GM12878 (cell line): ENCODE data around the gene S100A14. TPM values are rescaled to one million over a fixed set of nuclear protein-coding genes. Genes with fewer than 3 reads are reported as not detected.

Source experiments
- ATAC-seq: fragments of 200-7000 bp; cut with Tn5 transposase; 3 replicates; pipeline ENCODE4 v1.9.1; 2020; ENCODE audit warnings: mild to moderate bottlenecking, moderate library complexity
- BruUV-seq: library from RNA; stranded (reverse); fragments of 400-500 nt; replicated peaks from 2 replicates; lab custom pipeline; 2021; lab: Mats Ljungman, UMichigan
- CTCF ChIA-PET: fragments of 300-600 bp; sonication (Branson Sonifier 250); formaldehyde crosslinking; extraction: SDS; loops from one replicate; lab custom pipeline; 2021; ENCODE audit warnings: inconsistent platforms; lab: Yijun Ruan, JAX
- POLR2A ChIA-PET: fragments of 350-600 bp; formaldehyde crosslinking; extraction: SDS; loops from one replicate; lab custom pipeline; 2021; ENCODE audit warnings: inconsistent platforms; lab: Charles Lee
- RAD21 ChIA-PET: fragments of 300-600 bp; sonication (Branson Sonifier 250); formaldehyde crosslinking; loops from one replicate; lab custom pipeline; 2023; ENCODE audit warnings: antibody characterized with exemption; ENCODE audit not compliant: unreplicated experiment; lab: Charles Lee
- SMC1A ChIA-PET: fragments of 300-600 bp; sonication (Branson Sonifier 250); formaldehyde crosslinking; loops from one replicate; lab custom pipeline; 2023; ENCODE audit not compliant: unreplicated experiment, uncharacterized antibody; lab: Charles Lee
- DNase-seq: peaks from one replicate; pipeline ENCODE4 v3.0.0-alpha.2; 2011; ENCODE audit warnings: low read depth, low spot score
- FAIRE-seq: peaks from 3 replicates; lab custom pipeline; 2011; peaks lifted over from hg19 to GRCh38; lab: Jason Lieb, UNC
- H2AFZ ChIP-seq: 2 replicates; pipeline ENCODE4 v1.6.0; 2011; ENCODE audit warnings: low read depth, low read length, control low read depth; ENCODE audit not compliant: control insufficient read depth
- H3K27ac ChIP-seq: 2 replicates; pipeline ENCODE4 v1.5.1; 2011; ENCODE audit warnings: control low read depth; ENCODE audit not compliant: control insufficient read depth, insufficient read depth
- H3K27me3 ChIP-seq, 2 experiments: replicated peaks in 1 of 2; 2 replicates each; pipeline versions ENCODE4 v1.6.0 to v1.6.1; 2011; ENCODE audit warnings: low read length in 1 of 2; ENCODE audit not compliant: control insufficient read depth in 2 of 2, insufficient read depth in 2 of 2
- H3K36me3 ChIP-seq, 2 experiments: 2 replicates each; pipeline ENCODE4 v1.5.1; 2011; ENCODE audit warnings: low read length in 1 of 2; ENCODE audit not compliant: control insufficient read depth in 2 of 2, insufficient read depth in 2 of 2
- H3K4me1 ChIP-seq: 2 replicates; pipeline ENCODE4 v1.6.1; 2011; ENCODE audit warnings: mild to moderate bottlenecking, low read length, moderate library complexity, mixed read lengths; ENCODE audit not compliant: control insufficient read depth, insufficient read depth
- H3K4me2 ChIP-seq: 2 replicates; pipeline ENCODE4 v1.6.0; 2011; ENCODE audit warnings: control low read depth; ENCODE audit not compliant: control insufficient read depth, insufficient read depth
- H3K4me3 ChIP-seq: fragments of 200-600 bp; sonication (generic); 2 replicates; pipeline ENCODE4 v1.5.1; 2016
- H3K79me2 ChIP-seq: 2 replicates; pipeline ENCODE4 v1.6.0; 2011; ENCODE audit warnings: low read length; ENCODE audit not compliant: control insufficient read depth, insufficient read depth
- H3K9ac ChIP-seq: 2 replicates; pipeline ENCODE4 v1.8.0; 2011; ENCODE audit warnings: low read length, control low read depth, mixed read lengths; ENCODE audit not compliant: control insufficient read depth, insufficient read depth
- H3K9me3 ChIP-seq: replicated peaks from 3 replicates; pipeline ENCODE4 v1.5.1; 2011; ENCODE audit warnings: mild to moderate bottlenecking, low read length; ENCODE audit not compliant: control insufficient read depth, insufficient read depth
- H4K20me1 ChIP-seq: 2 replicates; pipeline ENCODE4 v1.6.0; 2011; ENCODE audit not compliant: control insufficient read depth, insufficient read depth
- ATF2 ChIP-seq: IDR thresholded peaks from 2 replicates; pipeline ENCODE4 v1.6.1; 2012; ENCODE audit warnings: low read length, inconsistent platforms
- IKZF1 ChIP-seq: fragments of 450-650 bp; conservative IDR thresholded peaks from 2 replicates; pipeline ENCODE4 v1.6.1; 2017; ENCODE audit warnings: antibody characterized with exemption, mild to moderate bottlenecking
- LARP7 ChIP-seq: fragments of 450-650 bp; IDR thresholded peaks from 2 replicates; pipeline ENCODE4 v1.6.1; 2017; ENCODE audit warnings: mild to moderate bottlenecking
- MEF2A ChIP-seq: IDR thresholded peaks from 2 replicates; pipeline ENCODE4 v1.6.1; 2011; ENCODE audit warnings: low read depth, mild to moderate bottlenecking, low read length, moderate library complexity; ENCODE audit not compliant: insufficient read depth
- NR2C2 ChIP-seq: IDR thresholded peaks from 2 replicates; pipeline ENCODE4 v1.6.1; 2011; ENCODE audit warnings: borderline replicate concordance, low read depth; ENCODE audit not compliant: control insufficient read depth, insufficient read length
- RAD21 ChIP-seq: IDR thresholded peaks from 2 replicates; pipeline ENCODE4 v1.6.1; 2011; ENCODE audit warnings: mild to moderate bottlenecking, low read depth, low read length, moderate library complexity; ENCODE audit not compliant: insufficient read depth
- SRF ChIP-seq, 2 experiments: IDR thresholded peaks; 2 replicates each; pipeline ENCODE4 v1.6.1; 2011; ENCODE audit warnings: low read depth in 2 of 2, low read length in 2 of 2, mild to moderate bottlenecking in 1 of 2, moderate library complexity in 1 of 2
- SUZ12 ChIP-seq: fragments of 200-600 bp; sonication (generic); IDR thresholded peaks from one replicate; pipeline ENCODE4 v1.6.1; 2018; ENCODE audit warnings: antibody characterized with exemption, mild to moderate bottlenecking; ENCODE audit not compliant: unreplicated experiment
- WGBS: methylation state at CpG from one replicate; pipeline ENCODE4 v1.1.6; 2016; ENCODE audit warnings: low lambda C conversion rate; ENCODE audit not compliant: insufficient replicate concordance, insufficient coverage; ENCODE audit errors: missing lambda C conversion rate; 5-methylcytosine and 5-hydroxymethylcytosine counted together
- in situ Hi-C: fragments of 300-500 bp; cut with MboI; formaldehyde crosslinking; loops from 9 replicates; pipeline ENCODE4 v1.14.3; 2018; ENCODE audit warnings: mixed read lengths
- intact Hi-C: fragments of 100-400 bp; cut with micrococcal nuclease; formaldehyde crosslinking; loops from one replicate; pipeline ENCODE4 v1.14.2; 2022; ENCODE audit not compliant: unreplicated experiment
- polyA plus RNA-seq, 11 experiments: library from polyadenylated mRNA; depleted of rRNA in 4 of 11; unstranded in 6 of 11; stranded (reverse) in 5 of 11; fragments of >200 nt; fragmentation: Nextera tagmentation in 4 of 11; fragmentation: Illumina TruSeq in 1 of 11; extraction: Ambion mirVana in 4 of 11; extraction: Trizol in 1 of 11; gene quantifications; 1 replicate in 1 of 11; 2 replicates in 10 of 11; pipeline versions ENCODE4 v1.2.1 to v1.2.3, GENCODE V29; 2011 to 2016; ENCODE audit warnings: inconsistent platforms in 2 of 11, missing spikeins in 2 of 11, low read depth in 1 of 11
- total RNA-seq, 4 experiments: library from RNA; depleted of rRNA in 3 of 4; stranded (reverse); fragments of >200 nt in 3 of 4; fragmentation: Illumina TruSeq in 1 of 4; extraction: Trizol in 1 of 4; gene quantifications; 2 replicates each; pipeline versions ENCODE4 v1.2.1 to v1.2.3, GENCODE V29; 2013 to 2021
- TF ChIP-seq, protein P1 (sequence below): fragments of 450-650 bp; IDR thresholded peaks from 2 replicates; pipeline ENCODE4 v1.6.1; 2016; ENCODE audit warnings: mild to moderate bottlenecking
- TF ChIP-seq, protein P2 (sequence below): fragments of 450-650 bp; formaldehyde crosslinking; IDR thresholded peaks from 2 replicates; pipeline ENCODE4 v1.5.0; 2022; ENCODE audit warnings: mild to moderate bottlenecking, missing genetic modification characterization
- TF ChIP-seq, protein P3 (sequence below): IDR thresholded peaks from 2 replicates; pipeline ENCODE4 v1.6.1; 2011; ENCODE audit warnings: mild to moderate bottlenecking, low read depth, low read length, moderate library complexity; ENCODE audit not compliant: insufficient replicate concordance

Gene S100A14
- total and polyA plus RNA-seq, 10 of the 15 experiments (the other 5 are each of a cell fraction or from before 2014, with no cell fraction given), result 0.20 to 0.77 (median 0.45) TPM; not detected in 4

DNA sequence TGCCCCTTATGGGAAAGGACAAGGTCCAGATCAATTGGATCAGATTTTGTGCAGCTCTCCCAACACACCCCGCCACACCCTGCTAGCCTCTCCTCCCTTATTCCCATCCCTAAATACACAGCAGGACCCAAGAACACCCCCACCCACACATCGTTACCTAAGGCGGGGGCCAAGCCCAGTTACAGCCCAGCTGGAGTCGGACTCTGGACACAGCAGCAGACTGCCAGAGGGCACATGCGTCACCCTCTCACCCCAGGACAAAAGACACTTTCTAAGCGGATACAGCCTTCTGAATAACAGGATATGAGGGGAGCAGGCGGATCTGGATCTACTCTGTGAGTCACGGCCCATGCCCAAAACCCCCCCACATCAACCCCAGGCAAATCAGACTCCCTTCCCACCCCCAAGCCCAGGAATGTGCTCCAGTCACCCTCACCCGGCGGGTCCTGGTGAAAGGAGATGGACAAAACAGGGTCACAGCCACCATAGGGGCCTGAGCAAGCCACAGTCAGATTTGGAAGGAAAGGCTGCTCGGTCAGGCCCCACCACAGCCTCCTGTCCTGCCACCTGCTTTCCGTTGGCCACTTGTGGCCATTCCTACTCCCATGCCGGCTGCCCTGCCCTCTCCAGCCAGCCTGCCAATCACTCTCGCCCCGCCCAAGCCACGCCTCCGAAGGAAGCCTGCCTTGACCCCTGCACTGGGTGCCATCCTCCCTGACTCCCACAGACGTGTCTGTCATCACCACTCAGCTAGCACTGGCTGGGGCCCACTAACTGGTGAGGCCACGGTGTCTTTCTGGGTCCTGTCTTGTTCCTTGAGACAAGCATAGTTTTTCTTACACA lies 7.2 kb downstream of the S100A14 start:
- CTCF ChIA-PET, result interaction anchor here (2.1 kb wide), 1 partner anchor 41 kb away, joined by 7 read pairs; no protein-coding TSS in a partner anchor
- peak; percentile 66 for ATAC-seq
- intact Hi-C loops, result no loop called here
- Histone ChIP-seq H3K27ac (no peak overlapping the region), H3K4me3 (no peak overlapping the region), H3K9ac (no peak overlapping the region), H3K36me3 (no peaks in the 10 kb centered on the region), H2AFZ (no peak overlapping the region), H4K20me1 (no peaks in the 10 kb centered on the region), H3K9me3 (no peaks in the 10 kb centered on the region), H3K4me1 (no peaks in the 10 kb centered on the region), H3K4me2 (no peak overlapping the region), H3K79me2 (no peaks in the 10 kb centered on the region), H3K27me3 (no peaks in the 10 kb centered on the region)
- SMC1A ChIA-PET, result no interaction called here
- DNase-seq, result no peak
- in situ Hi-C loops, result no loop called here
- POLR2A ChIA-PET, result no interaction called here
- no TSS peak for BruUV-seq
- RAD21 ChIA-PET, result interaction anchor here (0.6 kb wide), 1 partner anchor 153 kb away, joined by 3 read pairs; no protein-coding TSS in a partner anchor
- TF ChIP-seq RAD21 (no peak), SUZ12 (no peak), LARP7 (no peak), IKZF1 (no peak), NR2C2 (no peak), MEF2A (no peak), ATF2 (no peak), SRF (IDR thresholded peaks at IDR 0.05; ENCODE audit: low read depth in 2 of 2, low read length in 2 of 2) (no peak)
- TF ChIP-seq, protein P1, sequence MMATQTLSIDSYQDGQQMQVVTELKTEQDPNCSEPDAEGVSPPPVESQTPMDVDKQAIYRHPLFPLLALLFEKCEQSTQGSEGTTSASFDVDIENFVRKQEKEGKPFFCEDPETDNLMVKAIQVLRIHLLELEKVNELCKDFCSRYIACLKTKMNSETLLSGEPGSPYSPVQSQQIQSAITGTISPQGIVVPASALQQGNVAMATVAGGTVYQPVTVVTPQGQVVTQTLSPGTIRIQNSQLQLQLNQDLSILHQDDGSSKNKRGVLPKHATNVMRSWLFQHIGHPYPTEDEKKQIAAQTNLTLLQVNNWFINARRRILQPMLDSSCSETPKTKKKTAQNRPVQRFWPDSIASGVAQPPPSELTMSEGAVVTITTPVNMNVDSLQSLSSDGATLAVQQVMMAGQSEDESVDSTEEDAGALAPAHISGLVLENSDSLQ, result peak; percentile 77
- TF ChIP-seq, protein P2, sequence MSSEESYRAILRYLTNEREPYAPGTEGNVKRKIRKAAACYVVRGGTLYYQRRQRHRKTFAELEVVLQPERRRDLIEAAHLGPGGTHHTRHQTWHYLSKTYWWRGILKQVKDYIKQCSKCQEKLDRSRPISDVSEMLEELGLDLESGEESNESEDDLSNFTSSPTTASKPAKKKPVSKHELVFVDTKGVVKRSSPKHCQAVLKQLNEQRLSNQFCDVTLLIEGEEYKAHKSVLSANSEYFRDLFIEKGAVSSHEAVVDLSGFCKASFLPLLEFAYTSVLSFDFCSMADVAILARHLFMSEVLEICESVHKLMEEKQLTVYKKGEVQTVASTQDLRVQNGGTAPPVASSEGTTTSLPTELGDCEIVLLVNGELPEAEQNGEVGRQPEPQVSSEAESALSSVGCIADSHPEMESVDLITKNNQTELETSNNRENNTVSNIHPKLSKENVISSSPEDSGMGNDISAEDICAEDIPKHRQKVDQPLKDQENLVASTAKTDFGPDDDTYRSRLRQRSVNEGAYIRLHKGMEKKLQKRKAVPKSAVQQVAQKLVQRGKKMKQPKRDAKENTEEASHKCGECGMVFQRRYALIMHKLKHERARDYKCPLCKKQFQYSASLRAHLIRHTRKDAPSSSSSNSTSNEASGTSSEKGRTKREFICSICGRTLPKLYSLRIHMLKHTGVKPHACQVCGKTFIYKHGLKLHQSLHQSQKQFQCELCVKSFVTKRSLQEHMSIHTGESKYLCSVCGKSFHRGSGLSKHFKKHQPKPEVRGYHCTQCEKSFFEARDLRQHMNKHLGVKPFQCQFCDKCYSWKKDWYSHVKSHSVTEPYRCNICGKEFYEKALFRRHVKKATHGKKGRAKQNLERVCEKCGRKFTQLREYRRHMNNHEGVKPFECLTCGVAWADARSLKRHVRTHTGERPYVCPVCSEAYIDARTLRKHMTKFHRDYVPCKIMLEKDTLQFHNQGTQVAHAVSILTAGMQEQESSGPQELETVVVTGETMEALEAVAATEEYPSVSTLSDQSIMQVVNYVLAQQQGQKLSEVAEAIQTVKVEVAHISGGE (CRISPR knock-in tag), result no peak
- TF ChIP-seq, protein P3, sequence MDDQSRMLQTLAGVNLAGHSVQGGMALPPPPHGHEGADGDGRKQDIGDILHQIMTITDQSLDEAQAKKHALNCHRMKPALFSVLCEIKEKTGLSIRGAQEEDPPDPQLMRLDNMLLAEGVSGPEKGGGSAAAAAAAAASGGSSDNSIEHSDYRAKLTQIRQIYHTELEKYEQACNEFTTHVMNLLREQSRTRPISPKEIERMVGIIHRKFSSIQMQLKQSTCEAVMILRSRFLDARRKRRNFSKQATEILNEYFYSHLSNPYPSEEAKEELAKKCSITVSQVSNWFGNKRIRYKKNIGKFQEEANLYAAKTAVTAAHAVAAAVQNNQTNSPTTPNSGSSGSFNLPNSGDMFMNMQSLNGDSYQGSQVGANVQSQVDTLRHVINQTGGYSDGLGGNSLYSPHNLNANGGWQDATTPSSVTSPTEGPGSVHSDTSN, result peak; percentile 45
- no peak for FAIRE-seq
- WGBS, result 44% methylated on average over 19 of the region's 19 CpGs
